GM21619 (cell line): Measurements from ENCODE around the gene UBR1.
A peak's percentile ranks its signal among the peaks of the same experiment; 100 is the strongest.
"Not testable (repeated sequence)": the region's sequence is repeated elsewhere in the genome, so short reads cannot be mapped to it uniquely, and the experiment has no call there.

Experiments used
- ATAC-seq: cut with Tn5 transposase; IDR thresholded peaks from one replicate; pipeline ENCODE4 v1.9.1; 2021; ENCODE audit not compliant: unreplicated experiment

UBR1 gene

GRCh38 chr15:43105778-43106485 is at the start of gene UBR1:
UBR1 (minus strand) TSS chr15:43106038; CDS start chr15:43106022, 16 bp downstream.
- ATAC-seq = peak; percentile 89

DNA sequence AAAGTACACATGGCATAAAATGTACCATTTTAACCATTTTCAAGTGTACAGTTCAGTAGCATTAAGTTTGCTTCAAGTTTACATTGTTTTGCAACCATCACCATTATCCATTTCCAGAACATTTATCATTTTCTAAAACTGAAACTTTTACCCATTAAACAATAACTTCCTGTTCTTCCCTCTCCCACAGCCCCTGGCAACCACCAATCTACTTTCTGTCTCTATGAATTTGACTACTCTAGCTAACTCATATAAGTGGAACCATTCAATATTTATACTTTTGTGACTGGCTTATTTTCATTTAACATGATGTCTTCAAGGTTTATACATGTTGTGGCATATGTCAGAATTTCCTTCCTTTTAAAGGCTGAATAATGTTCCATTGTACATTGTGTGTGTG is 47.4 kb upstream of the UBR1 start:
- ATAC-seq = no peak

GRCh38 chr15:43151688-43152087 is 45.9 kb upstream of the UBR1 start:
- no peak for ATAC-seq

- ATAC-seq = no peak
Observed at GRCh38 chr15:43150191-43150929, 44.5 kb upstream of the UBR1 start.

- no peak for ATAC-seq
Observed at GRCh38 chr15:43146184-43146583, 40.3 kb upstream of the UBR1 start.

DNA sequence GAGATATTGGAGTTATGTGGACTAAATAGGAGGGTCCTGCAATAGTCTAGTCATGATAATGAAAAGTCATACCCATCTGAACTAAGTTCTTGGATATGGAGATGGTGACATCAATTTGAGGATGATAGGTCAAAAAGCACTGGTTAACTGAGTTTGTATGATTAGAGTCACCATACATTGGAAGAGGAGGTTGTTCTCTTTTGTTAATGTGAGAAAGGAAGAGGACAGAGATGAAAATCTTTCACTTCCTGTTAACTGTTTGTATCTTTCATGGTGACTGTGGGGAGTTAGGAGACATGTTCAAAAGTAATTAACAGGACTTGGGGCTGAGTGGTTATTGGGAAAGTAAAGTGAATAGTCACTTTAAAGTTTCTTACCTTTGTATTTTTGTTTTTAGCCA is 38.7 kb upstream of the UBR1 start:
- ATAC-seq = no peak

- ATAC-seq = no peak
Observed at GRCh38 chr15:43143203-43143941, 37.5 kb upstream of the UBR1 start.

DNA sequence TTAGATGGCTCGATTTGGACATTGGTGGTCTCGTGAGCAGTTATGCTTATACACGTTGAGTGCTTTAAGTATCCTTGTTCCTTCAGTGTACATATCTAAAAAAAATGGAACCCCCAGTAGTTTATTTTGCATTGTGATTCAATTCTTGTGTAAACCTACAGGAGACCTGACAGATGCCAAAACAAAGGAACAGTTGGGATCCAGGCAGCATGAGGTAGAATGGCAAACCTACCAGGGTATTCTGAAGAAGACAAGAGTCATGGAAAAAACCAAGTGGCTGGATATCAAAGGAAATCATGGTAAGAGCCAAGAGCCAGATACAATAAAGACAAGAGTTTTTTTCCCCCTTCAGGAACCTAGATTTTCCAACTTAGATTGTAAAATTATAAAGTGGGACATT is 29.5 kb upstream of the UBR1 start:
- no peak for ATAC-seq

DNA sequence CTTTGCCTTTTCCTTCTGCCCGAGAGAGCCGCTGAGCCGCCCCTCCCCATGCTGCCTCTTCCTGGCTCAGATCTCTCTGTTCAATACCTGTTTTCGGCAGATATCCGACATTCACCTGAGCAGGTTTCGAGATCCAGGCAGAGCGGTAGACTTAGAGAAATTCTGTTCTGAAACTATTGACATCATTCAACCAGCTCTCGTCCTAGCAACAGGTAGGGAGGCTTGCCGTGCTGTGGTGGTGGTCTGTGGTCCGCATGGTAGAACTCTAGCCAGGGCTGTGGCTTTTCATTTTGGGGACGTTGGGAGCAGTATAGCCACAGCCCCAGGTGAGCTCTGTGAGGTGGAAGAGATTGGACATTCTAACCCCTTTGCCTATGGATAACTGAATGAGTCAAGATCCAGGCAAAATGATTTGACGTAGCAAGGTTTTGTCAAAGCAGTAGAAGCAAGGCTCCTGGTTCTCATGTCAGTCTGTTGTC is 28.4 kb upstream of the UBR1 start:
- peak; percentile 9 for ATAC-seq

- peak; percentile 91 for ATAC-seq
Observed at GRCh38 chr15:43133430-43134156, 27.8 kb upstream of the UBR1 start, which contains the start of gene TMEM62. TMEM62 (plus strand) TSS chr15:43133586; CDS start chr15:43133803, 217 bp downstream.

DNA sequence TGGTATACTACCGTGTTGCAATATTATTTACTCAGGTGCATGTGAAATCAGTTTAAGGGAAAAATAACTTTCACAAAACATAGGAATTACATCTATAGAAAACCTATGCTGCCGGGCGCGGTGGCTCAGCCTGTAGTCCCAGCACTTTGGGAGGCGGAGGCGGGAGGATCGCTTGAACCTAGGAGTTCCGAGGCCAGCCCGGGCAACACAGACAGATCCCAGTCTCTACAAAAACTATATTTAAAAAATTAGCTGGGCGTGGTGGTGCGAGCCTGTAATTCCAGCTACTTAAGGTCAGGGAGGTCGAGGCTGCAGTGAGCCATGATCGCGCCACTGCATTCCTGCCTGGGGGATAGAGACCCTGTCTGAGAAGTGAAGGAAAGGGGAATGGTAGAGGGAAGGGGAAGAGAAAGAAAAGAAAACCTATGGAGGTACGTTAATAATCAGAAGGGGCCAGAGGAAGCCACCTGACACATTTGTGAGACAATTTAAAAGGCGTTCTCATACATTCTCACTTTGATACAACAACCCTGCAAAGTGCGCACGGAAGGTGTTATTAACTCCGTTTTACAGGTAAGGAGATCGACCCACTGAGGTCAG is 27.1 kb upstream of the UBR1 start:
- no peak for ATAC-seq

DNA sequence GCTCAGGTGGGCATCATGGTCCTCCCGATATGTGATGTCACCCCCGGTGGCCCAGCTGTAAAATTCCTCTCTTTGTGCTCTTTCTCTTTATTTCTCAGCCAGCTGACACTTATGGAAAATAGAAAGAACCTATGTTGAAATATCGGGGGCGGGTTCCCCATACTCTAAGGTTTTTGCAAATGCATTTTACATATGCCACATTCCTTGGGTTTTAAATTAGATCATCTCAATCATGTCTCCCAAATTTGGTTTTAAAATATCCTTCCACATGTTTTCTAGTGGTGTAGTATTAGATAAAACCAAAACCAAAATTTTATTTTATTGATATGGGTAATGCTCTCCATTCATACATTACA is 23.1 kb upstream of the UBR1 start:
- ATAC-seq = no peak

- ATAC-seq = not testable (repeated sequence)
Observed at GRCh38 chr15:43128174-43128979, 22.5 kb upstream of the UBR1 start.

DNA sequence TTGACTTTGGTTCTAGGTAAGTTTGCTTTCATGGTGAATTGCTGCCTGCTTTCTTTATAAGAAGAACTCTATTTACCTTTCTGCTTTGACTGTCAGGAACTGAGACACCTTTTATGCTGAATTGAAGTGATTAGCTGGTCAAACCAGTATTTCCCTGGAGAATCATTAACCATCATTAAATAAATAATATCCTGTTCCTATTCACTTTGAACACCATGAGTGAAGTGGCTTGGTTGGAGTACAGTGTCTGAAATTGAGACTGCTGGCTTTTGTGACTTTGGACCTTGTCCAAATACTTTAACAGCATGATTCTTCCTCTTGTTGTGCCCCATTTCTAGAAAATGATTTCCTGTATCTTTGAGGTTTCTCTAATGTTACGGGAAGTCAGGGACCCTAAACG is 21.9 kb upstream of the UBR1 start:
- no peak for ATAC-seq

- ATAC-seq = no peak
Observed at GRCh38 chr15:43126356-43126755, 20.5 kb upstream of the UBR1 start.

- no peak for ATAC-seq
Observed at GRCh38 chr15:43125100-43125661, 19.3 kb upstream of the UBR1 start.

- ATAC-seq = no peak
Observed at GRCh38 chr15:43121863-43122262, 16.0 kb upstream of the UBR1 start.

DNA sequence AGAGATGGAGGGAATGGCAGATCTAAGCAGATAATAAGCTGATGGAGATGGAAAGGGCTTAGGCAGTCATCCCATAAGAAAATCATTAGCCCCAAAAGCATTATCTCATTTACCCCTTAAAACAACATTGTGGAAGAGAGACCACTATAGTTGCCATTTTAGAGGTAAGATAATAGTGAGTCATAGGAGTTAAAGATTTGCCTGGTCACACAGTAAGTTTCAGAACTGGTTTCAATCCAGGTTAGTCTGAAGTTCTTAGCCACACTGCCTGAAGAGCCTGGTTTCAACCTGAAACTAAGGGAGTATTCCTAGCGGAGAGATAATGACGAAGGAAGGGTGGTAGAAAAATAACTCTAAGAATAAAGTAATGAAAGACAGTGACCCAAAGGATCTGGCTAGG is 13.0 kb upstream of the UBR1 start:
- ATAC-seq = no peak

GRCh38 chr15:43118286-43118685 is 12.4 kb upstream of the UBR1 start:
- ATAC-seq = no peak
